HAP-1 (cell line): Measurements from ENCODE around the gene KRT8.

ENCODE experiments used
- DNase-seq, 2 experiments: peaks; one replicate each; pipeline ENCODE4 v3.0.0-alpha.2; 2016 to 2020; ENCODE audit warnings: low spot score in 2 of 2
- H3K27me3 ChIP-seq: fragments of 250-450 bp; sonication (Bioruptor Pico); 2 replicates; pipeline ENCODE4 v1.5.1; 2020; ENCODE audit warnings: low read depth, mild to moderate bottlenecking, moderate library complexity
- H3K36me3 ChIP-seq: fragments of 250-450 bp; sonication (Bioruptor Pico); replicated peaks from 2 replicates; pipeline ENCODE4 v1.5.1; 2020; ENCODE audit warnings: mild to moderate bottlenecking
- H3K4me1 ChIP-seq: fragments of 250-450 bp; sonication (Bioruptor Pico); 2 replicates; pipeline ENCODE4 v1.5.1; 2020; ENCODE audit warnings: mild to moderate bottlenecking
- H3K4me3 ChIP-seq: fragments of 250-450 bp; sonication (Bioruptor Pico); 2 replicates; pipeline ENCODE4 v1.5.1; 2020; ENCODE audit warnings: mild to moderate bottlenecking, moderate library complexity
- H3K9me3 ChIP-seq: fragments of 250-450 bp; sonication (Bioruptor Pico); 2 replicates; pipeline ENCODE4 v1.5.1; 2020; ENCODE audit warnings: mild to moderate bottlenecking, moderate library complexity
- in situ Hi-C: fragments of 300-500 bp; cut with MboI; formaldehyde crosslinking; loops from 3 replicates; pipeline ENCODE4 v1.14.3; 2020; ENCODE audit warnings: low sequenced_read_pairs, inconsistent platforms, mixed read lengths

The KRT8 gene

GRCh38 chr12:52848661-52849255, 56.1 kb downstream of the KRT8 start, which contains the start of gene KRT78:
Gene KRT78 (minus strand): TSS chr12:52848994. CDS start chr12:52848930, 64 bp downstream.
- H3K36me3 ChIP-seq = no peaks in the 10 kb centered on the region
- H3K27me3 ChIP-seq = 0 out of 2 replicates have a peak, but pooled peaks cover 2% of the 10 kb centered on the region
- no peaks in the 10 kb centered on the region for H3K4me1 ChIP-seq
- H3K9me3 ChIP-seq = no peaks in the 10 kb centered on the region
- no peak for DNase-seq
- in situ Hi-C loops = no loop called here
- H3K4me3 ChIP-seq = no peak within 1 kb of the TSS

GRCh38 chr12:52847335-52848102, 57.4 kb downstream of the KRT8 start:
- in situ Hi-C loops = no loop called here
- Histone ChIP-seq H3K27me3 (peaks cover 2% of the 10 kb centered on the region; the same call in 1 of the 2 replicates), H3K36me3 (no peaks in the 10 kb centered on the region), H3K4me1 (no peaks in the 10 kb centered on the region), H3K4me3 (no peak overlapping the region), H3K9me3 (no peaks in the 10 kb centered on the region)
- DNase-seq = no peak
